GM23338 (cell line): ENCODE measurements around the gene CCL7. TPM values are rescaled to one million over a fixed set of nuclear protein-coding genes. Genes with fewer than 3 reads are reported as not detected.

Source experiments
- EZH2 ChIP-seq: fragments of 200-600 bp; sonication (generic); IDR thresholded peaks from one replicate; pipeline ENCODE4 v1.8.0; 2017; ENCODE audit warnings: antibody characterized with exemption, mild to moderate bottlenecking, low read depth; ENCODE audit not compliant: unreplicated experiment
- EZH2phosphoT487 ChIP-seq: fragments of 200-600 bp; sonication (generic); IDR thresholded peaks from one replicate; pipeline ENCODE4 v1.8.1; 2018; ENCODE audit warnings: antibody characterized with exemption; ENCODE audit not compliant: unreplicated experiment
- JUNB ChIP-seq: IDR thresholded peaks from one replicate; pipeline ENCODE4 v1.6.1; 2016; ENCODE audit warnings: antibody characterized with exemption; ENCODE audit not compliant: unreplicated experiment
- NANOG ChIP-seq: IDR thresholded peaks from 2 replicates; pipeline ENCODE4 v1.6.1; 2016; ENCODE audit warnings: antibody characterized with exemption, borderline replicate concordance
- POLR2AphosphoS5 ChIP-seq: IDR thresholded peaks from 2 replicates; pipeline ENCODE4 v1.6.1; 2016; ENCODE audit warnings: antibody characterized with exemption, low read depth
- polyA plus RNA-seq: library from polyadenylated mRNA; unstranded; fragments of >200 nt; fragmentation: Nextera tagmentation; extraction: Ambion mirVana; gene quantifications from 2 replicates; pipeline ENCODE4 v1.2.1, GENCODE V29; 2016
- total RNA-seq: library from RNA; depleted of rRNA; stranded (reverse); fragments of >200 nt; shearing (Covaris generic); gene quantifications from 2 replicates; pipeline ENCODE4 v1.2.3, GENCODE V29; 2014
- TF ChIP-seq, protein P1 (sequence below): fragments of 250-450 bp; sonication (Bioruptor Pico); IDR thresholded peaks from 2 replicates; pipeline ENCODE4 v1.5.0; 2020; ENCODE audit warnings: mild to moderate bottlenecking, moderate library complexity
- TF ChIP-seq, protein P2 (sequence below): IDR thresholded peaks from 2 replicates; pipeline ENCODE4 v1.6.1; 2016; ENCODE audit warnings: antibody characterized with exemption
- TF ChIP-seq, protein P3 (sequence below): IDR thresholded peaks from one replicate; pipeline ENCODE4 v1.6.1; 2018; ENCODE audit warnings: antibody characterized with exemption; ENCODE audit not compliant: unreplicated experiment

CCL7 gene
- total and polyA plus RNA-seq, 2 experiments from 2014 or later = not detected

DNA sequence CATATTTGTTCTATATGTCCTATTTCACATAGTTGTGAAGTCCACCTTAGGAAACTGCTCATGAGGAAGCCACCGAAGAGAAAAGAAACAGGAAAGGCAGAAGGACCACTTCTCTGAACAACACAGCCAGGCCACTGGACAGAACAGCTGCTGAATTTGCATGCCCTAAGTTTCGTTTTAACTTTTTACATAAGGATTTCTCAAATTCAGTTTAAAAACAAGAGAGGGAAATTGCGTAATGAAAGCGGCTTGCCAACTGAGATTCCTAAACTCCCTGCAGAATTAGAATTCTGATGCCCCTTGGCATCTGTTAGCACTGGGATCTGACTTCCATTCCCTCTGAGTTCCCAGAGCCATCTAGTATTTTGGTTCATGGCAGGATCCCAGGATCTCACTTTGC is 44.3 kb downstream of the CCL7 start (continued):
- TF ChIP-seq, protein P1, sequence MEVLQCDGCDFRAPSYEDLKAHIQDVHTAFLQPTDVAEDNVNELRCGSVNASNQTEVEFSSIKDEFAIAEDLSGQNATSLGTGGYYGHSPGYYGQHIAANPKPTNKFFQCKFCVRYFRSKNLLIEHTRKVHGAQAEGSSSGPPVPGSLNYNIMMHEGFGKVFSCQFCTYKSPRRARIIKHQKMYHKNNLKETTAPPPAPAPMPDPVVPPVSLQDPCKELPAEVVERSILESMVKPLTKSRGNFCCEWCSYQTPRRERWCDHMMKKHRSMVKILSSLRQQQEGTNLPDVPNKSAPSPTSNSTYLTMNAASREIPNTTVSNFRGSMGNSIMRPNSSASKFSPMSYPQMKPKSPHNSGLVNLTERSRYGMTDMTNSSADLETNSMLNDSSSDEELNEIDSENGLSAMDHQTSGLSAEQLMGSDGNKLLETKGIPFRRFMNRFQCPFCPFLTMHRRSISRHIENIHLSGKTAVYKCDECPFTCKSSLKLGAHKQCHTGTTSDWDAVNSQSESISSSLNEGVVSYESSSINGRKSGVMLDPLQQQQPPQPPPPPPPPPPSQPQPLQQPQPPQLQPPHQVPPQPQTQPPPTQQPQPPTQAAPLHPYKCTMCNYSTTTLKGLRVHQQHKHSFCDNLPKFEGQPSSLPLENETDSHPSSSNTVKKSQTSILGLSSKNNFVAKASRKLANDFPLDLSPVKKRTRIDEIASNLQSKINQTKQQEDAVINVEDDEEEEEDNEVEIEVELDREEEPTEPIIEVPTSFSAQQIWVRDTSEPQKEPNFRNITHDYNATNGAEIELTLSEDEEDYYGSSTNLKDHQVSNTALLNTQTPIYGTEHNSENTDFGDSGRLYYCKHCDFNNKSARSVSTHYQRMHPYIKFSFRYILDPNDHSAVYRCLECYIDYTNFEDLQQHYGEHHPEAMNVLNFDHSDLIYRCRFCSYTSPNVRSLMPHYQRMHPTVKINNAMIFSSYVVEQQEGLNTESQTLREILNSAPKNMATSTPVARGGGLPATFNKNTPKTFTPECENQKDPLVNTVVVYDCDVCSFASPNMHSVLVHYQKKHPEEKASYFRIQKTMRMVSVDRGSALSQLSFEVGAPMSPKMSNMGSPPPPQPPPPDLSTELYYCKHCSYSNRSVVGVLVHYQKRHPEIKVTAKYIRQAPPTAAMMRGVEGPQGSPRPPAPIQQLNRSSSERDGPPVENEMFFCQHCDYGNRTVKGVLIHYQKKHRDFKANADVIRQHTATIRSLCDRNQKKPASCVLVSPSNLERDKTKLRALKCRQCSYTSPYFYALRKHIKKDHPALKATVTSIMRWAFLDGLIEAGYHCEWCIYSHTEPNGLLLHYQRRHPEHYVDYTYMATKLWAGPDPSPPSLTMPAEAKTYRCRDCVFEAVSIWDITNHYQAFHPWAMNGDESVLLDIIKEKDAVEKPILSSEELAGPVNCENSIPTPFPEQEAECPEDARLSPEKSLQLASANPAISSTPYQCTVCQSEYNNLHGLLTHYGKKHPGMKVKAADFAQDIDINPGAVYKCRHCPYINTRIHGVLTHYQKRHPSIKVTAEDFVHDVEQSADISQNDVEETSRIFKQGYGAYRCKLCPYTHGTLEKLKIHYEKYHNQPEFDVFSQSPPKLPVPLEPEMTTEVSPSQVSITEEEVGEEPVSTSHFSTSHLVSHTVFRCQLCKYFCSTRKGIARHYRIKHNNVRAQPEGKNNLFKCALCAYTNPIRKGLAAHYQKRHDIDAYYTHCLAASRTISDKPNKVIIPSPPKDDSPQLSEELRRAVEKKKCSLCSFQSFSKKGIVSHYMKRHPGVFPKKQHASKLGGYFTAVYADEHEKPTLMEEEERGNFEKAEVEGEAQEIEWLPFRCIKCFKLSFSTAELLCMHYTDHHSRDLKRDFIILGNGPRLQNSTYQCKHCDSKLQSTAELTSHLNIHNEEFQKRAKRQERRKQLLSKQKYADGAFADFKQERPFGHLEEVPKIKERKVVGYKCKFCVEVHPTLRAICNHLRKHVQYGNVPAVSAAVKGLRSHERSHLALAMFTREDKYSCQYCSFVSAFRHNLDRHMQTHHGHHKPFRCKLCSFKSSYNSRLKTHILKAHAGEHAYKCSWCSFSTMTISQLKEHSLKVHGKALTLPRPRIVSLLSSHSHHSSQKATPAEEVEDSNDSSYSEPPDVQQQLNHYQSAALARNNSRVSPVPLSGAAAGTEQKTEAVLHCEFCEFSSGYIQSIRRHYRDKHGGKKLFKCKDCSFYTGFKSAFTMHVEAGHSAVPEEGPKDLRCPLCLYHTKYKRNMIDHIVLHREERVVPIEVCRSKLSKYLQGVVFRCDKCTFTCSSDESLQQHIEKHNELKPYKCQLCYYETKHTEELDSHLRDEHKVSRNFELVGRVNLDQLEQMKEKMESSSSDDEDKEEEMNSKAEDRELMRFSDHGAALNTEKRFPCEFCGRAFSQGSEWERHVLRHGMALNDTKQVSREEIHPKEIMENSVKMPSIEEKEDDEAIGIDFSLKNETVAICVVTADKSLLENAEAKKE = no peak
- TF ChIP-seq JUNB = no peak
- TF ChIP-seq, protein P2, sequence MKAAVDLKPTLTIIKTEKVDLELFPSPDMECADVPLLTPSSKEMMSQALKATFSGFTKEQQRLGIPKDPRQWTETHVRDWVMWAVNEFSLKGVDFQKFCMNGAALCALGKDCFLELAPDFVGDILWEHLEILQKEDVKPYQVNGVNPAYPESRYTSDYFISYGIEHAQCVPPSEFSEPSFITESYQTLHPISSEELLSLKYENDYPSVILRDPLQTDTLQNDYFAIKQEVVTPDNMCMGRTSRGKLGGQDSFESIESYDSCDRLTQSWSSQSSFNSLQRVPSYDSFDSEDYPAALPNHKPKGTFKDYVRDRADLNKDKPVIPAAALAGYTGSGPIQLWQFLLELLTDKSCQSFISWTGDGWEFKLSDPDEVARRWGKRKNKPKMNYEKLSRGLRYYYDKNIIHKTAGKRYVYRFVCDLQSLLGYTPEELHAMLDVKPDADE = no peak
- no peak for TF ChIP-seq POLR2AphosphoS5
- TF ChIP-seq, protein P3, sequence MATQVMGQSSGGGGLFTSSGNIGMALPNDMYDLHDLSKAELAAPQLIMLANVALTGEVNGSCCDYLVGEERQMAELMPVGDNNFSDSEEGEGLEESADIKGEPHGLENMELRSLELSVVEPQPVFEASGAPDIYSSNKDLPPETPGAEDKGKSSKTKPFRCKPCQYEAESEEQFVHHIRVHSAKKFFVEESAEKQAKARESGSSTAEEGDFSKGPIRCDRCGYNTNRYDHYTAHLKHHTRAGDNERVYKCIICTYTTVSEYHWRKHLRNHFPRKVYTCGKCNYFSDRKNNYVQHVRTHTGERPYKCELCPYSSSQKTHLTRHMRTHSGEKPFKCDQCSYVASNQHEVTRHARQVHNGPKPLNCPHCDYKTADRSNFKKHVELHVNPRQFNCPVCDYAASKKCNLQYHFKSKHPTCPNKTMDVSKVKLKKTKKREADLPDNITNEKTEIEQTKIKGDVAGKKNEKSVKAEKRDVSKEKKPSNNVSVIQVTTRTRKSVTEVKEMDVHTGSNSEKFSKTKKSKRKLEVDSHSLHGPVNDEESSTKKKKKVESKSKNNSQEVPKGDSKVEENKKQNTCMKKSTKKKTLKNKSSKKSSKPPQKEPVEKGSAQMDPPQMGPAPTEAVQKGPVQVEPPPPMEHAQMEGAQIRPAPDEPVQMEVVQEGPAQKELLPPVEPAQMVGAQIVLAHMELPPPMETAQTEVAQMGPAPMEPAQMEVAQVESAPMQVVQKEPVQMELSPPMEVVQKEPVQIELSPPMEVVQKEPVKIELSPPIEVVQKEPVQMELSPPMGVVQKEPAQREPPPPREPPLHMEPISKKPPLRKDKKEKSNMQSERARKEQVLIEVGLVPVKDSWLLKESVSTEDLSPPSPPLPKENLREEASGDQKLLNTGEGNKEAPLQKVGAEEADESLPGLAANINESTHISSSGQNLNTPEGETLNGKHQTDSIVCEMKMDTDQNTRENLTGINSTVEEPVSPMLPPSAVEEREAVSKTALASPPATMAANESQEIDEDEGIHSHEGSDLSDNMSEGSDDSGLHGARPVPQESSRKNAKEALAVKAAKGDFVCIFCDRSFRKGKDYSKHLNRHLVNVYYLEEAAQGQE = no peak
- TF ChIP-seq EZH2 = no peak
- no peak for TF ChIP-seq EZH2phosphoT487
- TF ChIP-seq NANOG = no peak
